ENCODE results near the gene HGF.

DNA sequence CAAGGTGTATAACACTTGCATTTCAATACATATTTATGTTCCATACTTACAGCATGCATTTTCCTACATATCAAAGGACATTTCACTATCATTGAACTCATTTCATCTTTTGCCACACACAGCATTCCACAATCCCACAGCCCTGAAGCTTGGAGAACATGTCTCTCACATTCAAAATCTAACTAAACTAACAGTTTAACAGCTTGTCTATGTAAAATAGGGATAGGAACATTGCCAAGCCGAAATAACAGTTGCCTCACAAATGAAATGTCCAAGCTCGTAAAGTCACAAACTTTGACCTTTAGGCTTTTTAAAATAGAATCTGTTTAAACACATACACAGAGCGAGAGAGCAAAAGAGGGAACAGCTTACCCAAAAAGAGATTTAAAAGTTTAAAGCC is 65.3 kb downstream of the HGF start:
- TF ChIP-seq CREB5 (CRISPR knock-in tag; IDR thresholded peaks at IDR 0.05; ENCODE audit: low read depth), result no peak
- TF ChIP-seq ZC3H10 (CRISPR knock-in tag; IDR thresholded peaks at IDR 0.05), result peak; percentile 28; the same call in 1 of the 2 replicates
- TF ChIP-seq ZFP30 (CRISPR knock-in tag; IDR thresholded peaks at IDR 0.05), result no peak
- TF ChIP-seq SNAI2 (CRISPR knock-in tag; IDR thresholded peaks at IDR 0.05), result no peak
- TF ChIP-seq BACH2 (CRISPR knock-in tag; IDR thresholded peaks at IDR 0.05; ENCODE audit: borderline replicate concordance), result no peak
- TF ChIP-seq TCF4 (CRISPR knock-in tag; IDR thresholded peaks at IDR 0.05; ENCODE audit: borderline replicate concordance), result no peak
- TF ChIP-seq GLIS3 (CRISPR knock-in tag; IDR thresholded peaks at IDR 0.05), result no peak

All from SK-N-SH treated with all-trans-retinoic acid at 6 μM for 48 hours (cell line).